ENCODE results near the gene UGT1A8.

- TF ChIP-seq ZNF274 (IDR thresholded peaks at IDR 0.05; ENCODE audit: low read depth, low read length) (no peak), YY1 (IDR thresholded peaks at IDR 0.05; ENCODE audit: insufficient read depth, insufficient read length) (no peak)
Observed at GRCh38 chr2:233654501-233654900, 37.1 kb downstream of the UGT1A8 start.

Data from NT2/D1 (cell line).